Keratinocyte (primary cell): ENCODE data around the gene POLR2C.

Source experiments
- CTCF ChIP-seq, 3 experiments: IDR thresholded peaks in 1 of 3; conservative IDR thresholded peaks in 1 of 3; optimal IDR thresholded peaks in 1 of 3; 2 replicates in 2 of 3; 3 replicates in 1 of 3; pipeline versions ENCODE3 to v1.5.1; 2011; ENCODE audit warnings: low read length in 3 of 3, mild to moderate bottlenecking in 3 of 3, moderate library complexity in 2 of 3, control low read depth in 1 of 3, inconsistent platforms in 1 of 3; ENCODE audit not compliant: insufficient read depth in 2 of 3; ENCODE audit errors: extremely low read depth in 1 of 3
- EZH2 ChIP-seq: IDR thresholded peaks from one replicate; pipeline ENCODE4 v1.6.1; 2012; ENCODE audit warnings: inconsistent platforms, mild to moderate bottlenecking, low read length, moderate library complexity

DNA sequence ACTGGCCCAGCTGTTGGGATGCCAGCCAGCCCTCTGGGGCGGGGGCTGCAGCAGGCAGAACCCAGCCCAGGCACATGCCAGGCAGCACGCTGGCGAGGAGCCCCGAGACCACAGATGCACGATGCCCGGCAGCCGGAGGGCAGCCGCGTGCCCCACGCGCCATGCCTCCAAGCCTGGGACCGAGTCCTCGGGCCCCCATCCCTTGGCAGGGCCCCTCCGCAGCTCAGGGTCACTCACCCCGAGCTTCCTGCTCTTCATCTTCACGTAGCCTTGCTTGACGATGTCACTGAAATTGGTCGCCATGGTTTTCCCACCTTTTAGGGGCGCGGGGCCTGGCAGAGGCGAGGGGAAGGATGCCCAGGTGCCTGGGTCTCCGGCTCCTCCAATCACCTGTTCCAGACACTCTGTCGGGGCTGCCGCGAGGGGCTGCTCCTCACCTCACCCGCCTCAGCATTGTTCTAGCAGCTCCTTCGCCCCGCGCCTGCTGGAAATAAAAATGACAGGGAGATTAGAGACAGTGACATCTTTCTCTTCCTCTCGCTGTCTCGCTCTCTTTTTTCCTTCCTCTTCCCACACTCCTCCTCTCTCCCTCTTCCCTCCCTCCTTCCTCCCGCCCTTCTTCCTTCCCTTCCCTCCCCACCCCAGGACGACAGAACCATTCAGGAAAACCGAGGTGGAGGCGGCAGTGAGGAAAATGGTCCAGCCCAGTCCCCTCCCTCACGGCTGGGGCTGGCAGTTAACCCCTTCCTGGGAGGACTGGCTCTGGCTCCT lies 16.9 kb downstream of the POLR2C start:
- no peak for TF ChIP-seq CTCF (optimal IDR thresholded peaks at IDR 0.05 in 1 of 3, IDR thresholded peaks at IDR 0.05 in 1 of 3, conservative IDR thresholded peaks at IDR 0.05 in 1 of 3; ENCODE audit: extremely low read depth in 1 of 3, insufficient read depth in 2 of 3, low read length in 3 of 3)
- no peak for TF ChIP-seq EZH2
